ENCODE results near the gene PLCB2.

PLCB2 gene

DNA sequence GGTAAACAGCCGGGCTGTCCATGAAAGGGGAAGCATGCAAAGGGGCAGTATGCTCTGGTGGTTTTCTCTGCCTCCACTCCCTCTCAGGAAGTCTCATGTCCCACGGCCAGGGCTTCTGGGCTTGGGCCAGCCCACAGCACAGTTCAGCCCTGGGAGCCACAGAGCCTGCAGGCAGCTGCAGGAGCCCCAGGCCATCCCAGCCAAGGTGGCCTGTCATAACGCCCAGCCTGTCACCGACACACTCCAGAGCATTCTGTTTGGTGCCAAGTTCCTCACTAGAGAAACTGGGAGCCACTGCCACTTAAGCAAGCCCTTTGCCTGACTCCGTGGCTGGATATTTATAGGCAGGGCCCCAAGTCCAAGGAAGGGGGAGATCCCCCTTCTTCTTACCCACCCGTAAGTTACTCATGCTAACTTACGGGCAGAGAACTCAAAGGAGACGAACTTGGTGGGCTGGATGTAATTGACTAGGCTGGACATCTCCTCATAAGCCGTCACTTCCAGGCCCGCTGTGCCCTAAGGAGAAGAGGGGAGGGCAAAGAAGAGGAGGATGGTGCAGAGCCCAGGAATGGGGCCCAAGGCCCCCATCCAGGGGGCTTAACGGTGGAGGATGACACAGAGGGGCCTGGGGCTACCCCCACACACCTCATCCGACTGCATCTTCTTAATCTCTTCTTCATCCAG lies 11.7 kb downstream of the PLCB2 start:
- no peak overlapping the region for H3K27ac ChIP-seq
- TF ChIP-seq ZFX (IDR thresholded peaks at IDR 0.05; ENCODE audit: borderline replicate concordance) = no peak
- TF ChIP-seq, protein P1, sequence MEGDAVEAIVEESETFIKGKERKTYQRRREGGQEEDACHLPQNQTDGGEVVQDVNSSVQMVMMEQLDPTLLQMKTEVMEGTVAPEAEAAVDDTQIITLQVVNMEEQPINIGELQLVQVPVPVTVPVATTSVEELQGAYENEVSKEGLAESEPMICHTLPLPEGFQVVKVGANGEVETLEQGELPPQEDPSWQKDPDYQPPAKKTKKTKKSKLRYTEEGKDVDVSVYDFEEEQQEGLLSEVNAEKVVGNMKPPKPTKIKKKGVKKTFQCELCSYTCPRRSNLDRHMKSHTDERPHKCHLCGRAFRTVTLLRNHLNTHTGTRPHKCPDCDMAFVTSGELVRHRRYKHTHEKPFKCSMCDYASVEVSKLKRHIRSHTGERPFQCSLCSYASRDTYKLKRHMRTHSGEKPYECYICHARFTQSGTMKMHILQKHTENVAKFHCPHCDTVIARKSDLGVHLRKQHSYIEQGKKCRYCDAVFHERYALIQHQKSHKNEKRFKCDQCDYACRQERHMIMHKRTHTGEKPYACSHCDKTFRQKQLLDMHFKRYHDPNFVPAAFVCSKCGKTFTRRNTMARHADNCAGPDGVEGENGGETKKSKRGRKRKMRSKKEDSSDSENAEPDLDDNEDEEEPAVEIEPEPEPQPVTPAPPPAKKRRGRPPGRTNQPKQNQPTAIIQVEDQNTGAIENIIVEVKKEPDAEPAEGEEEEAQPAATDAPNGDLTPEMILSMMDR (IDR thresholded peaks at IDR 0.05) = no peak

DNA sequence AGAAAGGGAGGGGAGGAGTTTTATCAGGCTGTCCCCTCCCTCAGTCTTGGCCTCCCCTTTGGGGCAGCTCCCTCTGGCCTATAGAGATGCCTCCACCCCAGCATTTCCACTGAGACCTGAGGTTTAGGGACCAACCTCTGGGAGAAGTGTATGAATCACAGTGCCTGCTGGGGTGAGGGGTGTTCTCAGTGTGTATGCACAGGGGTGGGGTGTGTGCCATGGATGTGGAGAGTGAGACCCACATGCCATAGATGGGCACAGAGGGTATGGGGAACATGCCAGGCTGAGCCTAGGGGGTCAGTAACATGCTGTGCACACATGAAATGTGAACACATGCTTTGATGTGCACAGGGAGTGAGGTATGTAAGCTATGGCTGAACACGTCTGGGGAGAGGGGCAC lies 12.4 kb downstream of the PLCB2 start:
- no peak overlapping the region for H3K27ac ChIP-seq
- TF ChIP-seq ZFX (IDR thresholded peaks at IDR 0.05; ENCODE audit: borderline replicate concordance) = no peak
- TF ChIP-seq, protein P1 (IDR thresholded peaks at IDR 0.05) = no peak

DNA sequence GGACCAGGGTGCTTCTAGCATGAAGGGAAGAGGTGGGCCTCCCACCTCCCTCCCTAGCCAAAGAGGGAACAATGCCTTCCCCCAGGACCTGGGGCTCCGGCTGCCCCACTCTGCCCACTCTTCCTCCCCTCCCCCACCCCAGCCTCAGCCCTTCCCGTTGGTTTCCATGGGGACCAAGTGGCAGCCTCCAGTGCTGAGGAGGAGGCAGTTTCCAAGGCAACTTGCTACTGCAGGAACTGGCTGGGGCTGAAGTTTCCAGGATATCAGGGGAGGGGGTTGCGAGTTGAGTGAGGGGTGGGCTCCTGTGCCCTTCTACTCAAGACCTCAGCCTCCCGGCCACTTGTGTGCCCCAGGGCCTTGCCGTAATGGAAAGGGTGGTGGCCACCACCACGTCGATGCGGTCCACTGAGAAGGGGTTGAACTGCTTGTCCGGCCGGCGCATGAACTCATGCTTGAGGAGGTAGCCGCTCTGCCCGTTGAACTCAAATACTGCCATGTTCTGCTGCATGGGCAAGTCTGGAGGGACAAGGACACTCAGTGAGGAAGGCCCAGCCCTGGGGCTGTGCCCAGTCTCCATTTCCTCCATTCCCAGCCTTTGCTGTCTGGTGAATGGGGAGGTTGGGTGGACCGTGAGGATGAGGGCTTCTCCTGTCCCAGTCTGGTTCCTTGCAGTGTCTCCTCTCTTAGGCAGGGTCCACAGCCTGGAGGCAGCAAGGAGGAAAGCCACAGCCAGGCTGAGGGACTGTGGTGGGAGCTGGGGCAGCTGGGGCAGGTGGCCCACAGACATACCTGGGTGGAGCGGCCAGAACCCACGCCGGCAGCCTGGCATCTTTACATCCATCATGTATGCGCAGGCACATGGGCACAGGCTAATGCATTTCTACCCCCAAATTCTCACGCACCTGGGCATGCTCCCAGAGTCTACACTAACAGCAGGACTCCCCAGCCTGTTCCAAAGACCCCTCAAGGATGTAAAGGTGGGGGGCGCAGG lies 13.5 kb downstream of the PLCB2 start:
- no peak overlapping the region for H3K27ac ChIP-seq
- TF ChIP-seq ZFX (IDR thresholded peaks at IDR 0.05; ENCODE audit: borderline replicate concordance) = no peak
- TF ChIP-seq, protein P1 (IDR thresholded peaks at IDR 0.05) = no peak

DNA sequence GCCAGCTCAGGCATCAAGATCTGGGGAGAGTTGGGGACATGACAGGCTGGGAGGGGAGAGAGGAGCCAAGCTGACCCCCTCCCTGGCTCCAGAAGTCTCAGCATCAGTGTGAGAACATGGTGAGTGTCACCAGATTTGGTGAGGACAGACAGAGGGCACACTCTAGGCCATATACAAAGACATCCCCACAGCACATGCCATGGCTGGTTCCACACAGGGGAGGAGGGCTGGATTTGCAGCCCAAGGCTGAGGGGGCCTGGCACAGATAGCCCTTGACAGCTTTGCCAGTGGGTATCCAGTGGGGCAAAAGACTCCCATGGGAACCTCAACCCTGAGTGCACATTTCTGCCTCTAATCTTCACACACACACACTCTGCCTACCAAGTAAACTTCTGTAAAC lies 14.7 kb downstream of the PLCB2 start:
- no peak overlapping the region for H3K27ac ChIP-seq
- TF ChIP-seq, protein P1 (IDR thresholded peaks at IDR 0.05) = no peak
- TF ChIP-seq ZFX (IDR thresholded peaks at IDR 0.05; ENCODE audit: borderline replicate concordance) = no peak

DNA sequence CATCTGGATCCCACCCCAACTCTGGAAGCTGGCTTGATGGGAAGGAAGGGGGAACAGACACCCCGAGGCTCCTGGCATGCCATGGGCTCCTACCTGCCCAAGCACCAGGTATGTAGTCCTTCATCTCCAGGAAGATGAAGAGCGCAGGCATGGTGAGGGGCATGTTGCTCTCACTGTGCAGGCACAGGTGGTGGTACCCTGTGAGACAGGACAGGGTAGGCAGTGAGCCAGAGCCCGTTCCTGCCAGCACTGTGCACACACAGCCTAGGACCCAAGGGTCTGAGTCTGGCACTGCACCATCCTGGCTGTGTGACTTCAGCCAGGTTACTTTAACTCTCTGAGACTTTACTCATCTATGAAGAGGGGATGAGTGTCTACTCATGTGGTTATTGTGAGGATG lies 15.5 kb downstream of the PLCB2 start:
- TF ChIP-seq ZFX (IDR thresholded peaks at IDR 0.05; ENCODE audit: borderline replicate concordance) = no peak
- TF ChIP-seq, protein P1 (IDR thresholded peaks at IDR 0.05) = no peak
- no peak overlapping the region for H3K27ac ChIP-seq

DNA sequence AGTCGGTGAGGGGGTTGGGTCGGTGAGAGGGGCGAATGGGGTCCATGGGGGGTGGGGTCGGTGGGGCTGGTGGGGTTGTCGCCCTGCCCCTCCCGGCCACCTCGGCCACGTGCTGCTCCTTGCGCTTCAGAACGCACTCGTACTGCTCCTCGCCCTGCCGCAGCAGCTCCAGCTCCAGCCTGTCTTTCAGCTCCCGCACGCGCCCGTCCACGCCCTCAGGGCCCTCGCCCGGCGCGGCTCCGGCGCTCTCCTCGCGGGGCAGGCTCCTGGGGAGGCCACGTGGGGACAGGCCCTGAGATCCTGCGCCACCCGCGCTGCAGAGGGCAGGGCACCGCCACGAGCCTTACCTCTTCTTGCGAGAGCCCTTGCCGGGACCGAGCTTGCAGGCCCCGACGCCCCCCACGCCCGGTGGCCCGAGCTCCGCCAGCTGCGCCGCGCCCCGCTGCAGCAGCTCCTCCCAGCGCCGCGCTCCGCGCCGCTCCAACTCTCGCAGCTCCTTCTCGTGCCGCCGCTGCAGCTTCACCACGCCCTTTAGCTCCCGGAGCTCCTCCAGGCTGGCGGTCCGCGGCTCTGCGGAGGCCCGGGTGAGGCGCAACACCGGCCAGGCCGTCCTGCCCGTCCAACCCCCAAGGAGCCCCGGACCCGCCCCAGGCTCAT lies 16.7 kb downstream of the PLCB2 start:
- H3K27ac ChIP-seq = no peak overlapping the region
- TF ChIP-seq, protein P1 (IDR thresholded peaks at IDR 0.05) = peak; percentile 18; the same call in 1 of the 2 replicates
- TF ChIP-seq ZFX (IDR thresholded peaks at IDR 0.05; ENCODE audit: borderline replicate concordance) = no peak
